NOMO-1 treated with DMSO at 0.1 percent for 48 hours (cell line): ENCODE measurements around the gene GASK1B.

Experiments used
- DNase-seq: peaks from one replicate; lab custom pipeline; 2025; ENCODE audit not compliant: unreplicated experiment; lab: John Stamatoyannopoulos, UW

Gene GASK1B

GRCh38 chr4:158172261-158173258, at the start of gene GASK1B:
TSS of gene GASK1B (minus strand) at chr4:158173025. CDS start at chr4:158171375, 1,650 bp downstream.
- peak; percentile 66 for DNase-seq

- DNase-seq = no peak
These were observed 46.8 kb upstream of the GASK1B start for GRCh38 chr4:158219623-158220022.

- DNase-seq = no peak
These were observed 44.9 kb upstream of the GASK1B start for GRCh38 chr4:158217763-158218162.

GRCh38 chr4:158214856-158215255, 42.0 kb upstream of the GASK1B start:
- DNase-seq = no peak

- no peak for DNase-seq
These were observed 40.6 kb upstream of the GASK1B start for GRCh38 chr4:158213466-158213865.

- DNase-seq = peak; percentile 19
These were observed 38.4 kb upstream of the GASK1B start for GRCh38 chr4:158211222-158211621.

- DNase-seq = peak; percentile 87
These were observed 37.3 kb upstream of the GASK1B start, which contains the start of gene TMEM144 for GRCh38 chr4:158209825-158210807. TSS of gene TMEM144 (plus strand) at chr4:158210486. CDS start at chr4:158212668, 2,182 bp downstream.

GRCh38 chr4:158208963-158209640, 36.3 kb upstream of the GASK1B start:
- peak; percentile 83 for DNase-seq

GRCh38 chr4:158203929-158204328, 31.1 kb upstream of the GASK1B start:
- DNase-seq = no peak

GRCh38 chr4:158203436-158203835, 30.6 kb upstream of the GASK1B start:
- peak; percentile 71 for DNase-seq

GRCh38 chr4:158202481-158202880, 29.7 kb upstream of the GASK1B start:
- peak; percentile 29 for DNase-seq

GRCh38 chr4:158201876-158202275, 29.1 kb upstream of the GASK1B start:
- DNase-seq = peak; percentile 34

GRCh38 chr4:158201322-158201721, 28.5 kb upstream of the GASK1B start:
- no peak for DNase-seq

- no peak for DNase-seq
These were observed 27.4 kb upstream of the GASK1B start for GRCh38 chr4:158200214-158200613.

GRCh38 chr4:158197194-158197776, 24.5 kb upstream of the GASK1B start:
- no peak for DNase-seq

- DNase-seq = no peak
These were observed 22.5 kb upstream of the GASK1B start for GRCh38 chr4:158195297-158195696.

- DNase-seq = peak; percentile 54
These were observed 20.4 kb upstream of the GASK1B start for GRCh38 chr4:158193171-158193749.

- DNase-seq = no peak
These were observed 19.8 kb upstream of the GASK1B start for GRCh38 chr4:158192439-158193158.

- DNase-seq = no peak
These were observed 17.9 kb upstream of the GASK1B start for GRCh38 chr4:158190718-158191117.
